Psoas muscle (tissue), 8 donors: ENCODE measurements around the gene ATP6V1G2. TPM values are rescaled to one million over a fixed set of nuclear protein-coding genes. Genes with fewer than 3 reads are reported as not detected.
A peak's percentile ranks its signal among the peaks of the same experiment; 100 is the strongest.

Experiments used
- ATAC-seq, 4 donors: fragments of 200-7000 bp; cut with Tn5 transposase; one replicate each; pipeline ENCODE4 v1.9.1; 2020; ENCODE audit warnings: moderate library complexity in 3 of 4, mild to moderate bottlenecking in 2 of 4
- DNase-seq, 2 donors: peaks; one replicate each; pipeline ENCODE4 v3.0.0-alpha.2; 2020
- H3K27ac ChIP-seq: fragments of 200-600 bp; one replicate; pipeline ENCODE4 v1.8.0; 2022
- H3K27me3 ChIP-seq, 3 donors: fragments of 200-600 bp in 1 of 3; one replicate each; pipeline versions ENCODE4 v1.6.1 to v1.8.0; 2013 to 2022; ENCODE audit warnings: low read length in 2 of 3, mild to moderate bottlenecking in 2 of 3, moderate library complexity in 1 of 3; ENCODE audit not compliant: insufficient read depth in 3 of 3
- H3K36me3 ChIP-seq, 2 donors: fragments of 200-600 bp in 1 of 2; one replicate each; pipeline versions ENCODE4 v1.6.1 to v1.8.0; 2013 to 2022; ENCODE audit warnings: low read depth in 1 of 2, mild to moderate bottlenecking in 1 of 2, moderate library complexity in 1 of 2; ENCODE audit not compliant: insufficient read depth in 1 of 2
- H3K4me1 ChIP-seq: fragments of 200-600 bp; one replicate; pipeline ENCODE4 v1.8.0; 2022
- H3K4me3 ChIP-seq: fragments of 200-600 bp; one replicate; pipeline ENCODE4 v1.8.0; 2022; ENCODE audit warnings: mild to moderate bottlenecking
- H3K9me3 ChIP-seq: fragments of 200-600 bp; one replicate; pipeline ENCODE4 v1.8.0; 2022
- WGBS, 3 donors: extraction: QIAGEN DNeasy Blood & Tissue Kit; methylation state at CpG; one replicate each; pipeline versions ENCODE4 v1.1.6 to v1.1.7; 2013; 5-methylcytosine and 5-hydroxymethylcytosine counted together
- intact Hi-C, 2 donors: fragments of 100-400 bp; cut with DNase I; formaldehyde crosslinking; loops; one replicate each; pipeline versions ENCODE4 v1.11.0 to v1.14.2; 2022
- polyA plus RNA-seq, 3 donors: library from polyadenylated mRNA; stranded (reverse); fragments of 200-250 nt; gene quantifications; one replicate each; pipeline ENCODE4 v1.2.3, GENCODE V29; 2013
- total RNA-seq, 4 donors: library from RNA; stranded (reverse); fragmentation: NEBNext Ultra II Directional in 2 of 4; extraction: Animal tissue kit (Norgen Biotek cat#: 25700) in 2 of 4; gene quantifications; one replicate each; pipeline versions ENCODE4 v1.2.1 to v1.2.4, GENCODE V29; 2021 to 2023
- TF ChIP-seq, protein P1 (sequence below): fragments of 200-600 bp; IDR thresholded peaks from one replicate; pipeline ENCODE4 v1.8.0; 2022; ENCODE audit warnings: antibody characterized with exemption
- donor health status: healthy with polysubstance abuse.
- donor health status: DM: no; HTN: no; CAD: no; lungs with moderate emphysema.
- donor health status: Bipolar disorder and iron deficiency.
- donor health status: healthy.
- donor health status: DM: yes; HTN: yes; CAD: no.
- donor health status: DM: no; HTN: no; CAD: no.
- donor health status: DM: no; HTN: no; CAD: no.
- donor health status: DM: yes; HTN: yes; CAD: no.

ATP6V1G2 gene
- total and polyA plus RNA-seq, 7 donors, result 0.66 to 4.7 (median 1.2) TPM

GRCh38 chr6:31558631-31559500, 12.5 kb upstream of the ATP6V1G2 start:
- WGBS, 3 donors, result 78 to 83% (median 79%) methylated on average over 14 of the region's 14 CpGs
- Histone ChIP-seq H3K27ac (peak overlapping the region; percentile 58), H3K36me3 (peaks cover 3 to 54% of the 10 kb centered on the region in 2 donors), H3K27me3 (no peaks in the 10 kb centered on the region), H3K4me1 (peaks cover 22% of the 10 kb centered on the region), H3K9me3 (no peaks in the 10 kb centered on the region), H3K4me3 (no peak overlapping the region)
- DNase-seq, result peak in 1 of 2 donors; percentile 33
- TF ChIP-seq, protein P1, sequence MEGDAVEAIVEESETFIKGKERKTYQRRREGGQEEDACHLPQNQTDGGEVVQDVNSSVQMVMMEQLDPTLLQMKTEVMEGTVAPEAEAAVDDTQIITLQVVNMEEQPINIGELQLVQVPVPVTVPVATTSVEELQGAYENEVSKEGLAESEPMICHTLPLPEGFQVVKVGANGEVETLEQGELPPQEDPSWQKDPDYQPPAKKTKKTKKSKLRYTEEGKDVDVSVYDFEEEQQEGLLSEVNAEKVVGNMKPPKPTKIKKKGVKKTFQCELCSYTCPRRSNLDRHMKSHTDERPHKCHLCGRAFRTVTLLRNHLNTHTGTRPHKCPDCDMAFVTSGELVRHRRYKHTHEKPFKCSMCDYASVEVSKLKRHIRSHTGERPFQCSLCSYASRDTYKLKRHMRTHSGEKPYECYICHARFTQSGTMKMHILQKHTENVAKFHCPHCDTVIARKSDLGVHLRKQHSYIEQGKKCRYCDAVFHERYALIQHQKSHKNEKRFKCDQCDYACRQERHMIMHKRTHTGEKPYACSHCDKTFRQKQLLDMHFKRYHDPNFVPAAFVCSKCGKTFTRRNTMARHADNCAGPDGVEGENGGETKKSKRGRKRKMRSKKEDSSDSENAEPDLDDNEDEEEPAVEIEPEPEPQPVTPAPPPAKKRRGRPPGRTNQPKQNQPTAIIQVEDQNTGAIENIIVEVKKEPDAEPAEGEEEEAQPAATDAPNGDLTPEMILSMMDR, result no peak
- intact Hi-C loops, result no loop called here
- ATAC-seq, result peak; percentile 32 to 50 (median 40)

DNA sequence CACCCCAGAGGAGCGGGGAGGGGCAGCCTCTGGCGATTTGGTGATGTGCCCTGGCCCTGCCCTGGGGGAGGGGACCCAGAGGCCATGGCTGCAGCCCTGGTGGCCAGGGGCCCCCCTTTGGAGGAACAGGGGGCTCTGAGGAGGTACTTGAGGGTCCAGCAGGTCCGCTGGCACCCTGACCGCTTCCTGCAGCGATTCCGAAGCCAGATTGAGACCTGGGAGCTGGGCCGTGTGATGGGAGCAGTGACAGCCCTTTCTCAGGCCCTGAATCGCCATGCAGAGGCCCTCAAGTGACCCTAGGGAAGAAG, 11.9 kb upstream of the ATP6V1G2 start:
- H3K27ac ChIP-seq, result peak overlapping the region; percentile 41
- H3K4me1 ChIP-seq, result peaks cover 22% of the 10 kb centered on the region
- no peak overlapping the region for H3K4me3 ChIP-seq
- H3K27me3 ChIP-seq, result no peaks in the 10 kb centered on the region
- intact Hi-C loops, result no loop called here
- H3K36me3 ChIP-seq, result peaks cover 3 to 60% of the 10 kb centered on the region in 2 donors
- DNase-seq, result no peak
- no peak for ATAC-seq
- no peaks in the 10 kb centered on the region for H3K9me3 ChIP-seq
- 75 to 86% (median 85%) methylated on average over 8 of the region's 8 CpGs for WGBS, 3 donors
- TF ChIP-seq, protein P1, result no peak

DNA sequence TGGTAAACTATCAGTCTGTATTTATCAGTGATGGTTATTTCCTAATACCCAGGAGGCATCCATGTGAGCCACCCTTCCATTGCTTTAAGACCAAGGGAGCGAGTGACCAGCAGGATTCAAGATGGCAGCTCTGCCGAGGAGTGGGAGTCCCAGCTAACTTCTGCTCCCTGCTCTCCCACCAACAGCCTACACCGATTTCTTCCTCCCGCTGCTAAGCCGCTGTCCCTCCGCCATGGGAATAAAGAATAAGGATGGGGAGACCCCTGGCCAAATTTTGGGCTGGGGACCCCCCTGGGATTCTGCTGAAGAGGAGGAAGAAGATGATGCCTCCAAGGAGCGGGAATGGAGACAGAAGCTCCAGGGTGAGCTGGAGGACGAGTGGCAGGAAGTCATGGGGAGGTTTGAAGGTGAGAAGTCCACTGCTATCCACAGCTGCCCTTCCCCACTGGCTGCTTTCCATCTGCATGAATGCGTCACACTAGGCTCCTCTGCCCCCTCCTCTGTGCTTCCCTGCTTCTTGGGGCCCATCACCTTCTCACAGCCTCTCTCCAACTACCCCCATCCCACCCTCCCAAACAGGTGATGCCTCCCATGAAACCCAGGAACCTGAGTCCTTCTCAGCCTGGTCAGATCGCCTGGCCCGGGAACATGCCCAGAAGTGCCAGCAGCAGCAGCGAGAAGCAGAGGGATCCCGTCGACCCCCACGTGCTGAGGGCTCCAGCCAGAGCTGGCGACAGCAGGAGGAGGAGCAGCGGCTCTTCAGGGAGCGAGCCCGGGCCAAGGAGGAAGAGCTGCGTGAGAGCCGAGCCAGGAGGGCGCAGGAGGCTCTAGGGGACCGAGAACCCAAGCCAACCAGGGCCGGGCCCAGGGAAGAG, 11.3 kb upstream of the ATP6V1G2 start:
- DNase-seq (no peak), ATAC-seq (no peak)
- no peaks in the 10 kb centered on the region for H3K27me3 ChIP-seq
- TF ChIP-seq, protein P1, result no peak
- peaks cover 22% of the 10 kb centered on the region for H3K4me1 ChIP-seq
- no peak overlapping the region for H3K27ac ChIP-seq
- 66 to 69% (median 68%) methylated on average over 24 of the region's 24 CpGs for WGBS, 3 donors
- H3K36me3 ChIP-seq, result peaks cover 3 to 64% of the 10 kb centered on the region in 2 donors
- intact Hi-C loops, result no loop called here
- H3K4me3 ChIP-seq, result no peak overlapping the region
- H3K9me3 ChIP-seq, result no peaks in the 10 kb centered on the region

GRCh38 chr6:31556307-31556706, 9.9 kb upstream of the ATP6V1G2 start:
- peaks cover 22% of the 10 kb centered on the region for H3K4me1 ChIP-seq
- TF ChIP-seq, protein P1, result no peak
- DNase-seq (no peak), ATAC-seq (no peak)
- H3K36me3 ChIP-seq, result peaks cover 3 to 73% of the 10 kb centered on the region in 2 donors
- intact Hi-C loops, result no loop called here
- H3K9me3 ChIP-seq, result no peaks in the 10 kb centered on the region
- no peak overlapping the region for H3K27ac ChIP-seq
- whole genome bisulfite sequencing, 3 donors, result 69 to 74% (median 71%) methylated on average over 3 of the region's 3 CpGs
- H3K4me3 ChIP-seq, result no peak overlapping the region
- no peaks in the 10 kb centered on the region for H3K27me3 ChIP-seq
